Activated B cell treated with CpG ODN at 0.5 μM for 24 hours (primary cell): Measurements from ENCODE around the gene PIEZO2. TPM values are rescaled to one million over a fixed set of nuclear protein-coding genes. Genes with fewer than 3 reads are reported as not detected.

Experiments
- ATAC-seq: fragments of 200-7000 bp; cut with Tn5 transposase; one replicate; pipeline ENCODE4 v1.10.0; 2021; ENCODE audit warnings: low read depth, mild to moderate bottlenecking, moderate library complexity
- CTCF ChIA-PET: fragments of 350-600 bp; sonication (Branson Sonifier 250); formaldehyde crosslinking; loops from one replicate; lab custom pipeline; 2021; ENCODE audit warnings: antibody characterized with exemption; lab: Charles Lee
- POLR2A ChIA-PET: fragments of 350-600 bp; sonication (Branson Sonifier 250); formaldehyde crosslinking; loops from one replicate; lab custom pipeline; 2021; ENCODE audit warnings: antibody characterized with exemption; lab: Charles Lee
- DNase-seq: peaks from one replicate; pipeline ENCODE4 v3.0.0; 2022
- H3K27ac Mint-ChIP-seq: one replicate; pipeline ENCODE4 v1.8.0; 2020; ENCODE audit warnings: mixed read lengths
- H3K27me3 Mint-ChIP-seq: one replicate; pipeline ENCODE4 v1.8.0; 2021; ENCODE audit warnings: mixed read lengths
- H3K36me3 Mint-ChIP-seq: one replicate; pipeline ENCODE4 v1.8.0; 2021; ENCODE audit warnings: low read depth, mixed read lengths
- H3K4me1 Mint-ChIP-seq: one replicate; pipeline ENCODE4 v1.8.0; 2021; ENCODE audit warnings: mixed read lengths
- H3K4me3 Mint-ChIP-seq: one replicate; pipeline ENCODE4 v1.8.0; 2020; ENCODE audit warnings: mild to moderate bottlenecking, mixed read lengths
- H3K9me3 Mint-ChIP-seq: one replicate; pipeline ENCODE4 v1.8.0; 2020; ENCODE audit warnings: mixed read lengths
- CTCF ChIP-seq: fragments of 200-600 bp; IDR thresholded peaks from one replicate; pipeline ENCODE4 v1.8.0; 2022; ENCODE audit warnings: antibody characterized with exemption, mild to moderate bottlenecking
- intact Hi-C: fragments of 100-400 bp; cut with micrococcal nuclease; formaldehyde crosslinking; loops from one replicate; pipeline ENCODE4 v1.15.1; 2024
- total RNA-seq: library from RNA; stranded (reverse); gene quantifications from 2 replicates; pipeline ENCODE4 v1.2.3, GENCODE V29; 2022

PIEZO2 gene
- total RNA-seq, 1 donor from 2014 or later = not detected

- intact Hi-C loops = no loop called here
- DNase-seq (no peak), ATAC-seq (no peak)
- Mint-ChIP-seq H3K9me3 (no peaks in the 10 kb centered on the region), H3K27ac (no peak overlapping the region), H3K27me3 (no peaks in the 10 kb centered on the region), H3K4me3 (no peak overlapping the region), H3K4me1 (no peaks in the 10 kb centered on the region), H3K36me3 (no peaks in the 10 kb centered on the region)
- no peak for TF ChIP-seq CTCF
- ChIA-PET POLR2A (no interaction called here), CTCF (no interaction called here)
Measured at GRCh38 chr18:11078491-11078890, 70.9 kb downstream of the PIEZO2 start.

GRCh38 chr18:11077548-11078187 is 71.7 kb downstream of the PIEZO2 start:
- CTCF ChIA-PET = no interaction called here
- H3K4me1 Mint-ChIP-seq = no peaks in the 10 kb centered on the region
- no peaks in the 10 kb centered on the region for H3K9me3 Mint-ChIP-seq
- H3K27me3 Mint-ChIP-seq = no peaks in the 10 kb centered on the region
- no peak overlapping the region for H3K27ac Mint-ChIP-seq
- no peak overlapping the region for H3K4me3 Mint-ChIP-seq
- DNase-seq = no peak
- intact Hi-C loops = no loop called here
- no peak for TF ChIP-seq CTCF
- POLR2A ChIA-PET = no interaction called here
- H3K36me3 Mint-ChIP-seq = no peaks in the 10 kb centered on the region
- ATAC-seq = no peak

GRCh38 chr18:11074889-11075288 is 74.5 kb downstream of the PIEZO2 start:
- ATAC-seq = no peak
- intact Hi-C loops = no loop called here
- TF ChIP-seq CTCF = no peak
- Mint-ChIP-seq H3K9me3 (no peaks in the 10 kb centered on the region), H3K27ac (no peak overlapping the region), H3K4me3 (no peak overlapping the region), H3K27me3 (no peaks in the 10 kb centered on the region), H3K36me3 (no peaks in the 10 kb centered on the region), H3K4me1 (no peaks in the 10 kb centered on the region)
- ChIA-PET CTCF (no interaction called here), POLR2A (no interaction called here)
- no peak for DNase-seq

- no peak for TF ChIP-seq CTCF
- H3K9me3 Mint-ChIP-seq = no peaks in the 10 kb centered on the region
- no peaks in the 10 kb centered on the region for H3K36me3 Mint-ChIP-seq
- H3K27me3 Mint-ChIP-seq = no peaks in the 10 kb centered on the region
- DNase-seq (no peak), ATAC-seq (no peak)
- POLR2A ChIA-PET = no interaction called here
- no peak overlapping the region for H3K4me3 Mint-ChIP-seq
- no peak overlapping the region for H3K27ac Mint-ChIP-seq
- H3K4me1 Mint-ChIP-seq = no peaks in the 10 kb centered on the region
- CTCF ChIA-PET = no interaction called here
- intact Hi-C loops = no loop called here
Measured at GRCh38 chr18:11073971-11074370, 75.4 kb downstream of the PIEZO2 start.

- no peak for TF ChIP-seq CTCF
- intact Hi-C loops = no loop called here
- Mint-ChIP-seq H3K9me3 (peaks cover 3% of the 10 kb centered on the region), H3K36me3 (no peaks in the 10 kb centered on the region), H3K27me3 (no peaks in the 10 kb centered on the region), H3K4me1 (no peaks in the 10 kb centered on the region), H3K27ac (no peak overlapping the region), H3K4me3 (no peak overlapping the region)
- no peak for DNase-seq
- ATAC-seq = no peak
- ChIA-PET CTCF (no interaction called here), POLR2A (no interaction called here)
Measured at GRCh38 chr18:11072632-11073031, 76.7 kb downstream of the PIEZO2 start.
